Tibial artery (tissue), 4 donors: ENCODE data around the gene CHCHD5.
"Not testable (repeated sequence)": the region's sequence is repeated elsewhere in the genome, so short reads cannot be mapped to it uniquely, and the experiment has no call there.

Source experiments
- DNase-seq, 2 donors: peaks; one replicate each; pipeline ENCODE4 v3.0.0-alpha.2; 2019
- H3K27ac ChIP-seq, 2 donors: fragments of 200-600 bp; sonication (generic) in 1 of 2; 1 replicate in 1 of 2; 2 replicates in 1 of 2; pipeline ENCODE4 v1.5.1; 2018 to 2019; ENCODE audit warnings: mild to moderate bottlenecking in 1 of 2
- H3K27me3 ChIP-seq, 2 donors: fragments of 200-600 bp; sonication (generic) in 1 of 2; one replicate each; pipeline versions ENCODE4 v1.5.1 to v1.6.0; 2016 to 2019
- H3K36me3 ChIP-seq, 3 donors: fragments of 200-600 bp; sonication (generic) in 2 of 3; one replicate each; pipeline ENCODE4 v1.5.1; 2016 to 2019; ENCODE audit warnings: mild to moderate bottlenecking in 2 of 3
- H3K4me1 ChIP-seq, 4 donors: fragments of 200-600 bp; sonication (generic) in 2 of 4; 1 replicate in 3 of 4; 2 replicates in 1 of 4; pipeline ENCODE4 v1.5.1; 2016 to 2019
- H3K4me3 ChIP-seq, 2 donors: fragments of 200-600 bp; sonication (generic) in 1 of 2; 1 replicate in 1 of 2; 2 replicates in 1 of 2; pipeline ENCODE4 v1.5.1; 2018 to 2019; ENCODE audit warnings: mild to moderate bottlenecking in 2 of 2
- H3K9me3 ChIP-seq, 3 donors: fragments of 200-600 bp; sonication (generic) in 1 of 3; one replicate each; pipeline ENCODE4 v1.5.1; 2016 to 2019
- intact Hi-C: fragments of 100-400 bp; cut with DNase I; formaldehyde crosslinking; loops from one replicate; pipeline ENCODE4 v1.15.0; 2023; ENCODE audit warnings: low total_unique reads
- TF ChIP-seq, protein P1 (sequence below), 2 experiments: fragments of 200-600 bp in 1 of 2; fragments of 450-650 bp in 1 of 2; IDR thresholded peaks; one replicate each; pipeline ENCODE4 v1.5.1; 2017 to 2019; ENCODE audit warnings: antibody characterized with exemption in 2 of 2, mild to moderate bottlenecking in 1 of 2, moderate library complexity in 1 of 2

Gene CHCHD5

DNA sequence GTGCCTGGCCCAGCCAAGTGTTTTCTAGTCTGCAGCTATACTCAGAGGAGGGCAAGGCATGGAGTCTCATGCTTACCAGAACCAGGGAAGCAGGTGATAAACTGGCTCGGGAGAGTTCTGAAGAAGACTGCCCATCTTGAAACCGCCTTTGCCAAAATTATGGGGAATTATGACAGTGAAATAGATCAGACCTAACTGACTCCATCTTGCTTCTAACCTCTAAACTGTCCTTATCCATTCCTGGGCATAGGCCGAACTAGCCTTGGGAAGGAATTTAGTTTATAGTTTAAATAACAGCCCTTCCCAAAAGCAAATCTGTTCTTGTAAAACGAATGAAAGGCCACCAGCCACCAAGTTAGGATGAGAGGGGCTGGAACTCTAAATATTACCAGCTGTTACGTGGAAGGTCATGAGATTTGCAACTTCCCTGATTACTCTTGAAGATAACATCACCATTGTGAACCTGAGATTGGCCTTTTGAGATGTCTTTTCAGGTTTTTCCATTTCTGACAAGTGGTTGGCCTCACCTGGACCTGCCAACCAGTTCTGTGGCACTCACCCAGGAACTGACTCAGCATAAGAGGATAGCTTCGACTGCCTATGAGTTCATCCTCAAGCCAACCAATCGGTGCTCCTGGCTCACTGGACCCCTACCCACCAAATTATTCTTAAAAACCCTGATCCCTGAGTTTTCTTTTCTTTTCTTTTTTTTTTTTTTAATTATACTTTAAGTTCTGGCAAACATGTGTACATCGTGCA lies 23.4 kb downstream of the CHCHD5 start:
- no peaks in the 10 kb centered on the region for H3K4me1 ChIP-seq
- H3K36me3 ChIP-seq, result no peaks in the 10 kb centered on the region
- TF ChIP-seq, protein P1, sequence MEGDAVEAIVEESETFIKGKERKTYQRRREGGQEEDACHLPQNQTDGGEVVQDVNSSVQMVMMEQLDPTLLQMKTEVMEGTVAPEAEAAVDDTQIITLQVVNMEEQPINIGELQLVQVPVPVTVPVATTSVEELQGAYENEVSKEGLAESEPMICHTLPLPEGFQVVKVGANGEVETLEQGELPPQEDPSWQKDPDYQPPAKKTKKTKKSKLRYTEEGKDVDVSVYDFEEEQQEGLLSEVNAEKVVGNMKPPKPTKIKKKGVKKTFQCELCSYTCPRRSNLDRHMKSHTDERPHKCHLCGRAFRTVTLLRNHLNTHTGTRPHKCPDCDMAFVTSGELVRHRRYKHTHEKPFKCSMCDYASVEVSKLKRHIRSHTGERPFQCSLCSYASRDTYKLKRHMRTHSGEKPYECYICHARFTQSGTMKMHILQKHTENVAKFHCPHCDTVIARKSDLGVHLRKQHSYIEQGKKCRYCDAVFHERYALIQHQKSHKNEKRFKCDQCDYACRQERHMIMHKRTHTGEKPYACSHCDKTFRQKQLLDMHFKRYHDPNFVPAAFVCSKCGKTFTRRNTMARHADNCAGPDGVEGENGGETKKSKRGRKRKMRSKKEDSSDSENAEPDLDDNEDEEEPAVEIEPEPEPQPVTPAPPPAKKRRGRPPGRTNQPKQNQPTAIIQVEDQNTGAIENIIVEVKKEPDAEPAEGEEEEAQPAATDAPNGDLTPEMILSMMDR (IDR thresholded peaks at IDR 0.05), result no peak
- DNase-seq, result no peak
- H3K27ac ChIP-seq, result no peak overlapping the region
- no peaks in the 10 kb centered on the region for H3K27me3 ChIP-seq
- intact Hi-C loops, result no loop called here
- H3K9me3 ChIP-seq, result no peaks in the 10 kb centered on the region
- no peak overlapping the region for H3K4me3 ChIP-seq

DNA sequence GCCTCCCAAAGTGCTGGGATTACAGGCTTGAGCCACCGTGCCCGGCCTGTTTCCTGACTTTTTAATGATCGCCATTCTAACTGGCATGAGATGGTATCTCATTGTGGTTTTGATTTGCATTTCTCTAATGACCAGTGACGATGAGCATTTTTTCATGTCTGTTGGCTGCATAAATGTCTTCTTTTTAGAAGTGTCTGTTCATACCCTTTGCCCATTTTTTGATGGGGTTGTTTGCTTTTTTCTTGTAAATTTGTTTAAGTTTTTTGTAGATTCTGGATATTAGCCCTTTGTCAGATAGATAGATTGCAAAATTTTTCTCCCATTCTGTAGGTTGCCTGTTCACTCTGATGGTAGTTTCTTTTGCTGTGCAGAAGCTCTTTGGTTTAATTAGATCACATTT lies 24.9 kb downstream of the CHCHD5 start:
- H3K4me3 ChIP-seq, H3K27me3 ChIP-seq, intact Hi-C loops, H3K27ac ChIP-seq, H3K36me3 ChIP-seq, H3K4me1 ChIP-seq, DNase-seq, H3K9me3 ChIP-seq: not testable (repeated sequence)

DNA sequence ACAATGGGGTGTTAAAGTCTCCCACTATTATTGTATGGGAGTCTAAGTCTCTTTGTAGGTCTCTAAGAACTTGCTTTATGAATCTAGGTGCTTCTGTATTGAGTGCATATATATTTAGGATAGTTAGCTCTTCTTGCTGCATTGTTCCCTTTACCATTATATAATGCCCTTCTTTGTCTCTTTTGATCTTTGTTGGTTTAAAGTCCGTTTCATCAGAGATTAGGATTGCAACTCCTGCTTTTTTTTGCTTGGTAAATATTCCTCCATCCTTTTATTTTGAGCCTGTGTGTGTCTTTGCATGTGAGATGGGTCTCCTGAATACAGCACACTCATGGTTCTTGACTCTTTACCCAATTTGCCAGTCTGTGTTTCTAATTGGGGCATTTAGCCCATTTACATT lies 27.9 kb downstream of the CHCHD5 start:
- H3K4me1 ChIP-seq, DNase-seq, intact Hi-C loops, H3K4me3 ChIP-seq, H3K36me3 ChIP-seq, H3K27ac ChIP-seq, H3K27me3 ChIP-seq, H3K9me3 ChIP-seq: not testable (repeated sequence)

DNA sequence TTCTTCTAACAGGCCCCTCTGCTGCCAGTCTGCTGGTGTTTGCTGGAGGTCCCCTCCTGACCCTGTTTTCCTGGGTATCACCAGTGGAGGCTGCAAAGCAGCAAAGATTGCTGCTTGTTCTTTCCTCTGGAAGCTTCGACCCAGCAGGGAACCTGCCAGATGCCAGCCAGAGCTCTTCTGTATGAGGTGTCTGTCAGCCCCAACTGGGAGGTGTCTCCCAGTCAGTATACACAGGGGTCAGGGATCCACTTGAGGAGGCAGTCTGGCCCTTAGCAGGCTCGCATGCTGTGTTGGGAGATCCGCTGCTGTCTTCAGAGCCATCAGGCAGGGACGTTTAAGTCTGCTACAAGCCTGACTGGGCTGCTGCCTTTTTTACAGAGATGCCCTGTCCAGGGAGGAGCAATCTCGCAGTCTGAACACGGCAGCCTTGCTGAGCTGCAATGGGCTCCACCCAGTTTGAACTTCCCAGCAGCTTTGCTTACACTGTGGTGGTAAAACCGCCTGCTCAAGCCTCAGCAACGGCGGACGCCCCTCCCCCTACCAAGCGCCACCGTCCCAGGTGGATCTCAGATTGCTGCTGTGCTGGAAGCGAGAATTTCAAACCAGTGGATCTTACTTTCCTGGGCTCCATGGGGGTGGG lies 29.9 kb downstream of the CHCHD5 start:
- no peaks in the 10 kb centered on the region for H3K9me3 ChIP-seq
- H3K4me1 ChIP-seq, result no peaks in the 10 kb centered on the region
- no peak overlapping the region for H3K4me3 ChIP-seq
- intact Hi-C loops, result no loop called here
- TF ChIP-seq, protein P1 (IDR thresholded peaks at IDR 0.05), result no peak
- DNase-seq, result peak in 1 of 2 donors; percentile 41
- no peak overlapping the region for H3K27ac ChIP-seq
- no peaks in the 10 kb centered on the region for H3K27me3 ChIP-seq
- no peaks in the 10 kb centered on the region for H3K36me3 ChIP-seq

DNA sequence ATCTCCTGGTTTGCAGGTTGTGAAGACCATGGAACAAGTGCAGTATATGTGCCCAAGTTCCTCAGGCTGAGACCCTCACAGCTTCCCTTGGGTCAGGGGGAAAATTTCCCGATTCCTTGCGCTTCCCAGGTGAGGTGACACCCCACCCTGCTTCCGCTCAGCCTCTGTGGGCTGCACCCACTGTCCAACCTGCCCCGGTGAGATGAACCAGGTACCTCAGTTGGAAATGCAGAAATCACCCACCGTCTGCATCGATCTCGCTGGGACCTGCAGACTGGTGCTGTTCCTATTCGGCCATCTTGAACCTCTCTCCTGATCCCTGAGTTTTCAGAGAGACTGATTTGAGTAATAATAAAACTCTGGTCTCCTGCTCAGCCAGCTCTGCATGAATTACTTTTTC lies 30.6 kb downstream of the CHCHD5 start:
- no peaks in the 10 kb centered on the region for H3K9me3 ChIP-seq
- intact Hi-C loops, result no loop called here
- H3K27ac ChIP-seq, result no peak overlapping the region
- TF ChIP-seq, protein P1 (IDR thresholded peaks at IDR 0.05), result no peak
- DNase-seq, result peak in 1 of 2 donors; percentile 28
- no peaks in the 10 kb centered on the region for H3K4me1 ChIP-seq
- no peaks in the 10 kb centered on the region for H3K36me3 ChIP-seq
- no peak overlapping the region for H3K4me3 ChIP-seq
- H3K27me3 ChIP-seq, result no peaks in the 10 kb centered on the region

DNA sequence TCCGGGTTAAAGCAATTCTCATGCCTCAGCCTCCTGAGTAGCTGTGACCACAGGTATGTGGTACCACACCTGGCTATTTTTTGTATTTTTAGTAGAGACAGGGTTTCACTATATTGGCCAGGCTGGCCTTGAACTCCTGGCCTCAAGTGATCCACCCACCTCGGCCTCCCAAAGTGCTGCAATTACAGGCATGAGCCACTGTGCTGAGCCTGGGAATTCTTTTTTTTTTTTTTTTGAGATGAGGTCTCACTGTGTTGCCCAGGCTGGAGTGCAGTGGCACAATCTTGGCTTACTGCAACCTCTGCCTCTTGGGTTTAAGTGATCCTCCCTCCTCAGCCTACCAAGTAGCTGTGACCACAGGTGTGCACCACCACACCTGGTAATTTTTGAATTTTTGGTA lies 31.4 kb downstream of the CHCHD5 start:
- H3K27me3 ChIP-seq, H3K4me3 ChIP-seq, H3K9me3 ChIP-seq, DNase-seq, H3K27ac ChIP-seq, H3K4me1 ChIP-seq, intact Hi-C loops, H3K36me3 ChIP-seq: not testable (repeated sequence)

DNA sequence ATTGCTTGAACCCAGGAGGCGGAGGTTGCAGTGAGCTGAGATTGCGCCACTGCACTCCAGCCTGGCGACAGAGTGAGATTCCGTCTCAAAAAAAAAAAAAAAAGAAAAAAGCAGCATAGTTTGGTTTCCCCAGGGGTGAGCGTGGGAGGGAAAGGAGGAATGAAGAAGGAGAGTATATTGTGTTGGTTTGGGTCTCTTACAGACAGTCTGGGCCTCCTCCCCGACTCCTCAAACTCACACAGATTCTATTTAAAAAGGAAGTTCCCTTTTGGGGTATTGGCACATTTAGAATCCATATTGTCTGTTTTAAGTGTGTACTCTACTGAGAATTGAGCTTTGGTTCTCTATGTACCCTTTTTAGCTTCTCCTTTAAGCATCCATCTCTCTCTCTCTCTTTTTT lies 34.0 kb downstream of the CHCHD5 start:
- Histone ChIP-seq H3K9me3 (no peaks in the 10 kb centered on the region), H3K27me3 (no peaks in the 10 kb centered on the region), H3K27ac (no peak overlapping the region), H3K36me3 (no peaks in the 10 kb centered on the region), H3K4me1 (no peaks in the 10 kb centered on the region), H3K4me3 (no peak overlapping the region)
- no peak for DNase-seq
- intact Hi-C loops, result no loop called here
- TF ChIP-seq, protein P1 (IDR thresholded peaks at IDR 0.05), result no peak
